HG03460 (cell line): Measurements from ENCODE around the gene SNAPC4.
"Not testable (repeated sequence)": the region's sequence is repeated elsewhere in the genome, so short reads cannot be mapped to it uniquely, and the experiment has no call there.

Source experiments
- ATAC-seq: cut with Tn5 transposase; IDR thresholded peaks from one replicate; pipeline ENCODE4 v1.9.1; 2021; ENCODE audit not compliant: unreplicated experiment

The SNAPC4 gene

DNA sequence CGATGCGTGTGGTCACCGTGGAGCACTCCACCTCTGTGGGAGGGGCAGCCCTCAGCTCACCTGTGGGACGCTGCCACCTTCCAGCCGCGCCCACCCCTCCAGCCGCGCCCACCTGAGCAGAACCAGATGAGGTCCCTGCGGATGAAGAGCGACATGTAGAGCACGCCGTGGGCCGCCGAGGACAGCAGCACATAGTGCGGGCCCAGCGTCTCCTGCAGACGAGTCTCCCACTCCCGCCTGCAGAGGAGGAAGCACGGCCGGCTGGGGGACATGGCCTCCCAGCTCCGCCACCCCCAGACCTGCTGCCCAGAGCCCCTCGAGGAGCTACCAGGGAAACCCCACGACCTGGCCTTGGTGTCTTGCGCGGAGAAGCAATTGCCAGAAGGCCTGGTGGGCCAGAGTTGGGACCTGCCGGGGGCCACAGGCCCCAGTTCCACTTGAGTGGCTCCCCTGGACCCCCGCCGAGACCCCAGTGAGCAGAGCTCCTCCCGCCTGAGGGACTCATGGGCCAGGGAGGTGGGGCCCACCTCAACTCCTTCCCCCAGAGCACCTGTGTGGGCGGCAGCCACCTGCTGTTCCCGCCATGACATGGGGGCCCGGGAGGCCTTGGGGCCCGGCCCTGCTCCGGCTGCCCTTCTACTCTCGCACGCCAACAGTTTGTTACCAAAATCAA lies 33.2 kb upstream of the SNAPC4 start:
- ATAC-seq = no peak

DNA sequence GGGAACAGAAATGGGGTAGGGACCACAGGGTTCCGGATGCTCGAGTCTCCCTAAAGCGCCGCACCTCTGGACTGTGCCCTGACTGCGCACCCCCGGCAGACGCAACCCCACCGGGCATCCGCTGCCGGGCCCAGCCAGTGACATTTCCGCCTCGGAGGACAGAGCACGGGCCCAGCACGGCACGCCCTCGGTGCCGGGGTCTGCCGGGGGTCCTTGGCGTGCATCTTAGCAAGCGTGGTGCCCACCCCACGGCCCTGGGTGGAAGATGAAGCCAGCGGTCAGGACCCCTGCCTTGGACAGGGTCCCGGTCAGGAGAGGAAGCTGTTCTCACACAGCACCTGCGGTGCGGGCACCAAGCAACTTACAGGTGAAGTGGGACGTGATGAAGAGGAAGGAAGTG lies 32.6 kb upstream of the SNAPC4 start:
- ATAC-seq = no peak

DNA sequence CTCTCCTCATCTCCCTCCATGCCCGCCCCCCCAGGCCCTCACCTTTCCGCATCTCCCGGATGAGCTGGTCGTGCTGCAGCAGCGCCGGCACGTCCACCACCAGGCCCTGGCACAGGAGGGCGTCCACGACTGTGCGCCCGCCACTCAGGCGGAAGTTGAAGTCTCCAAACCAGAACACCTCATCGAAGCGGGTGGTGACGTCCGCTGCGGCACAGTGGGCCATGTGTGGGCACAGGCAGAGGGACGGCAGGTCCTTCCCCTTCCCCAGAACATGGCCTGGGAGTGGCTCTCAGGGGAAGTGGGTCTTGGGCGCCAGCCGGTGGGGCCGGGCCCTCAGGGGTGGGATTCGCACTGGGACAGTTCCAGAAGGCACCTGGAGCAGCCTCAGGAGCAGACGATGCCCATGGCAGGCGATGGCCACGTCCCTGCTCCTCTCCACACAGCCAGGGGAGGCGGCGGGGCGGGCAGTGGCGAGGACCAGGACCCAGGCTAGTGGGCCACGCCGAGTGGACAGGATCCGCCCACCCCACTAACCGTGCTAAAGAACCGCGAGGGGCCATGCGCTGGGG lies 31.9 kb upstream of the SNAPC4 start:
- ATAC-seq = no peak

DNA sequence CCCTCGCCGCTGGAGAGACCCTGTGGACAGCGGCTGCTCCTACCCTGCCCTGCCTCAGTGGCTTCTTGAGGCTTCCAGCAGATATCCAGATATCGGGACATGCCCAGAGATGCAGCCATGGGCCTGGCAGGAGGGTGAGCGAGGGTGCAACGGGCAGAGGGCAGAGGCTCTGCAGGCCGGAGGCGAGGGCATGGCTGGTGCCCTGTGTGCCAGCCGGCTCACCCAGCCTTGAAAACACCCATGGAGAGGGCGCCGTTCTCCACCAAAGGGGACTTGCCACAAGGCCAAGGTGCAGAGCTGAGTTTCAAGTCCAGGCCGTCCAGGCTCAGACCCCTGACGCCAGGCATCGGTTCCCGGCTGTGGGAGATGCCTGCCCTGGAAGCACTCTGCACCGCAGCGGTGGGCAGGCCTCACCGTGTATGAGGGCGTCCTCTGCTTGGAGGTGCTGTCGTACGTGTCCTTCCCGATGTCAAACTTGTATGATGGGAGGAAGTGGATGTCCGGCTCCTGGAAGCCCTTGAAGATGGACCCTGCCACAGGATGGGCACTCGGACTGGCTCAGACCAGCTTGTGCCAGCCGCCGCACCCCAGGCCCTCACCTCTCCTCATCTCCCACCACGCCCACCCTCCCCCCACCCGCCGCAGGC lies 30.7 kb upstream of the SNAPC4 start:
- no peak for ATAC-seq

DNA sequence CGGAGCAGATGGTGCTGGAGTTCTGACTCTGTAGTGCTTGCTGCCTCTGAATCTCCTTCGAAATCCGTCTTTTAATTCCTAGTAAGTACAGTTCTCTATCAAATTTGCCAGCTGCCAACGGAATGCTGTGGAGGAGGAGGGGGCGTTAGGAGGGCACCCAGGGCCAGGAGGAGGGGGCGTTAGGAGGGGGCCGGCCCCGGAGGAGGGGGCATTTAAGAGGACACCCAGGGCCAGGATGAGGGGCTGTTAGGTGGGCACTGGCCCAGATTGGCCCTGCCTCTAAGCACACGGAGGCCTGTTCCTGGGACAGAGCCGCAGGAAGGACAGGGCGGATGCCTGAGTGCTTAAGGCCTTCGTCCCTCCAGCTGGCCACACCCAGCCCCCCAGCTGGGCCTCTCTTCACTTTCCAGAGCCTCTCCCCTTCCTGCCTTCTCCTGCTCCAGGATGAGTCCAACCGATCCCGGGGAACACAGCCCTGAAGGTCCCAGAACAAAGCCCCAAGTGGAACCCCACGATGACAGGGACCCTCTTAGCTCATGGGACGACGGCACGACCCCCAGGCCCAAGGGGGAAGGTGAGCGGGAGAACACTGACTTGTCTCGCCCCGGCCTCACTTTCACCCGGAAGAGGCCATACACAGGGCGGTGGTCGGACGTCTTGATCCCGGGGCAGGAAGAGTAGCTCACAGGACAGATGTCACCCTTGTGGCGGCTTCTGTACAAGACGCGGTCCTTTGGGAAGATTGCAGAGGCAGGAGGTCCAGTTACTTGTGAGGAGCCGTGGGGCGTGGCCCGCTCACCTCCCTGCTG lies 29.9 kb upstream of the SNAPC4 start:
- no peak for ATAC-seq

DNA sequence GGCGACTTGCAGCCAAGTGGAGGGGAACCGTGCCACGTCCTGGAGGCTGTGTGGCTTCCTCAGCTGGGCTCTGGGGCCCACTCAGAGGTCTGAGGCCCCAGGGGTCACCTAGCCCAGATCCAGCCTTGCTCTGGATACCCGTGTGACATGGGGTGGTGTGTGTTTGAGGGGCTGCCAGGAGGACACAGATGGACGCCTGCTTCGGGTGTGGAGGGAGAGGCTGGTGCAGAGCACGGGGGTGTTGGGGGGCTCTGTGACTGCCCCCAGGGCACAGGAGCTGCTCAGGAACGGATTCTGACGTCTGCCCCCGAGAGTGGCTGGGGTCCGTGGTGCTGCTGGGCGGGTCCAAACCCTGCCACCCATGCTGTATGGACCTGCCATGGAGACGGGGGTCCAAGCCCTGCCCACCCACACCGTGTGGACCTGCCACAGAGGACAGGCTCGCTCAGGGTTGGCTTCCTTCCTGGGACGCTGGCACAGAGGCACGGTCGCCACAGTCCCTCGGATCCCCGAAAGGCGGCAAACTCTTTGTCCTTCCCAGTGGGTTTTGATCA lies 29.2 kb upstream of the SNAPC4 start:
- ATAC-seq = no peak

DNA sequence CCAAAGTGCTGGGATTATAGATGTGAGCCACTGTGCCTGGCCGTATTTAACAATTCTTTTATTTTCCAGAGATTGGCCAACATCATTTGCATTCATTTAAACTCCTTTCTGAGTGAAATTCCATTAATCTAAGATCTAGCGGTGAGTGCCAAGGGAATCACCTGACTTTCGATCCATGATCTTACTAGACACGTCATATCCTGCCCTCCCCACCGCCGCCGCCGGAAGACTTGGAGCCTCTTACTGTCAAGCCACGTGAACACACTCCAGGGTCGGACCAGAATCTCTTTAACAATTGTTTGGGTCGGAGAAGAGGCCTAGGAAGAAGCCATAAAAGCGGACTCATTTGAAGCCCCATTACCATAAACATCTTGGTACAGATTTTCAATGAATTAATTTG lies 26.8 kb upstream of the SNAPC4 start:
- no peak for ATAC-seq

DNA sequence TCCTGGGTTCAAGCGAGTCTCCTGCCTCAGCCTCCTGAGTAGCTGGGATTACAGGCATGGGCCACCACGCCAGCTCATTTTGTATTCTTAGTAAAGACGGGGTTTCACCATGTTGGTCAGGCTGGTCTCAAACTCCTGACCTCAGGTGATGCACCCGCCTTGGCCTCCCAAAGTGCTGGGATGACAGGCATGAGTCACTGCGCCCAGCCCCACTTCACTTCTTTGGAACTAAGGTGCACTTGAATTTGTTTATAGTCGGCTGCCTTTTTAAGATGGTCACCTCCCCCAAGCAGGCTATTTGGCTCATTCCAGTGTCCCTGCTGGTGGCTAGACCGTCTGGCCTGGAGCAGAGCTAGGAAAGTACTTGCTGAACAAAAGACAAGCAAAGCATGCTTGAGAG lies 25.4 kb upstream of the SNAPC4 start:
- not testable (repeated sequence) for ATAC-seq

DNA sequence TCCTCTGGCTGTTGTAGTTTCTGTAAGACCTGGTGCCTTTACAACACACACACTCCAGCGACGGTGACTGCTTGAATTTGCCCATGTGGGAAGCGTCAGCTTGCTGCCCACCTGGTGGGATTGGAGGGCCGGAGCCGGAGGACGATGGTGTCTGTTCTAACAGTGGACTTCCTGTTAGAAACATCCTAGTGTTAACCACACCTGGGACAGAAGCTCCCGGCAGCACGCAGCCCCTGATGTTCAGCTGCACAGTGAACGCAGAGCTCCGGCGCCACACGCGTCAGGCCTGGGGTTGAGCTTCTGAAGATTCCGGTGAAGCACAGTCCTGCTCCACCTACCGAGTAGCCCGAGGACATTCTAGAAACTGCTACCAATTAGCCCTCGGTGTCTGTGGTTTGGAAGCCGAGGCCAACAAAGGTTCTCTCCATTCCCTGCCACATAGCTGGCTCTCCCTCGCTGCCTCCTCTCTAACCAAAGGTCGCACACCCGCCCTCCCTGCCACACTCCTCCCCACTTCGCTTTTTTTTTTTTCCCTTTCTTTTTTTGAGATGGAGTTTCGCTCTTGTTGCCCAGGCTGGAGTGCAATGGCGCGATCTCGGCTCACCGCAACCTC lies 24.9 kb upstream of the SNAPC4 start:
- ATAC-seq = no peak

DNA sequence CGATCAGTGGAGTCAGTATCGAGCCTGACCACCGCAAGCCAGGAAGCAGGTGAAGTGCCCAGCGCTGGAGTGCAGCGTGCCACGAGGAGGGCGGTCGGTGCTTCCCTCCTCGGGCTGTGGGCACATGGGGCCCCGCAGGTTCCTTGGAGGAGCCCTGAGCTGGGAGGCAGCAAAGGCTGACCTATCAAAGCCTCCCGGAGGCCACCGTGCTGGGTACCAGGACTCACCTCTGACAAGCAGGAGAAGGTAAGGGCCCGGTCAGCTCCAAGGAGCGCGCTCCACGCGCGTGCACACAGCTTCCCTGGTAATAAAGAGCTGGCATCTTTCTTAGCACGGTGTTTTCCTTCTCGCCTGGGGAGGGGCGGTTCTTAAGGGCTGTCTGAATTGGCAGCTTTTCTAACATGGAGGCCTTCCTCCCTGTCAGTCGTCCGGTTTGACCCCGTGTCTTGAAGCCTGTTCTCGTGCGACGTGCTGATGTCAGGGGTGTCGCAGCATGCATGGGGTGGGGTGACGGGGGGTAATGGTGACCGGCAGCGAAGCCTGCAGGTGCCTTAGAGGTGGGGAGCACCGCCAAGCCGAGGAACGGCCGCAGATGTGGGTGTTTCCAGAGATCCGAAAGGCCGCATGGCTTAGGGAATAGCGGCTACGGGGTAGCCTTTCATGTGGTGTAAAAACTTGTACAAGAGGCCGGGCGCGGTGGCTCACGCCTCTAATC lies 23.6 kb upstream of the SNAPC4 start:
- no peak for ATAC-seq

DNA sequence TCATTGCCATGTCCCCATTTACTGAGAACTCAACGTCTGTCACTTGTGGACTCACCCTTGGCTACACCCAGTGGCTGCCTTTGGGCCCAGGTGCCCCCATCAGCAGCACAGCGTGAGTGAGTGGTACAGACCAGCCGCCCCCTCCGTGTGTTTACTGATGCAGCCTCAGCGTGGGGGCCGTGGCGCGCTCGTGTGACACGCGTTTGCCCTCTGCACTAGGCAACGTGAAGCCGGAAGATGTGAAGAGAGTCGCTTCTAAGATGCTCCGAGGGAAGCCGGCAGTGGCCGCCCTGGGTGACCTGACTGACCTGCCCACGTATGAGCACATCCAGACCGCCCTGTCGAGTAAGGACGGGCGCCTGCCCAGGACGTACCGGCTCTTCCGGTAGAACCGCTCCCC lies 22.9 kb upstream of the SNAPC4 start:
- ATAC-seq = no peak

DNA sequence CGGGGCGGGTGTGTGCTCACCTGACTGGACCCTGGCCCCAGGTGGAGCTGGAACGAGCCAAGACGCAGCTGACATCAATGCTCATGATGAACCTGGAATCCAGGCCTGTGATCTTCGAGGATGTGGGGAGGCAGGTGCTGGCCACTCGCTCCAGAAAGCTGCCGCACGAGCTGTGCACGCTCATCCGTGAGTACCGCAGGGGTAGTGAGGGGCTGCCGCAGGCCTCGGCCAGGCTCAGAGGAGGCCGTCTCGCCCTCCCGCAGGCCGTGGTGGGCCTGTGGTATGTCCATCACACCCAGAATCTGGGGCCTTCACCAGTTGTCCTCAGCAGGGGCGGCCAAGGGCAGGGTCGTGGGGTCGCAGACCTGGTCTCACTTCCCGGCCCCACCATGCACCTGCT lies 21.8 kb upstream of the SNAPC4 start:
- no peak for ATAC-seq

DNA sequence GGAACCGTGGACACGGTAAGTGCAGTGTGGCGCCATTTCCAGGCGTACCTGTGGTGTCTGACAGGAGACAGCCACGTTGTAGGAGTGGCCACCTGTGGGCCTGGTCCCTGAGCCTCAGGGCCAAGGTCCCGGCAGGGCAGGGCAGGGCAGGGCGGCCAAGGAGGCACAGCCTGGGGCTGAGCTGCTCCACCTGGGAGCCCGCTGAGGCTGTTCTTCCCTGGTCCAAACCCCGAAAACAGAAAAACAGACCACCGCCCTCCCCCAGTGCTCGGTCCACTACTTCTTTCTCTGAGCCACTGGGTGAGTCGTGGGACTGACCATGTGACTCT lies 19.1 kb upstream of the SNAPC4 start:
- ATAC-seq = no peak

DNA sequence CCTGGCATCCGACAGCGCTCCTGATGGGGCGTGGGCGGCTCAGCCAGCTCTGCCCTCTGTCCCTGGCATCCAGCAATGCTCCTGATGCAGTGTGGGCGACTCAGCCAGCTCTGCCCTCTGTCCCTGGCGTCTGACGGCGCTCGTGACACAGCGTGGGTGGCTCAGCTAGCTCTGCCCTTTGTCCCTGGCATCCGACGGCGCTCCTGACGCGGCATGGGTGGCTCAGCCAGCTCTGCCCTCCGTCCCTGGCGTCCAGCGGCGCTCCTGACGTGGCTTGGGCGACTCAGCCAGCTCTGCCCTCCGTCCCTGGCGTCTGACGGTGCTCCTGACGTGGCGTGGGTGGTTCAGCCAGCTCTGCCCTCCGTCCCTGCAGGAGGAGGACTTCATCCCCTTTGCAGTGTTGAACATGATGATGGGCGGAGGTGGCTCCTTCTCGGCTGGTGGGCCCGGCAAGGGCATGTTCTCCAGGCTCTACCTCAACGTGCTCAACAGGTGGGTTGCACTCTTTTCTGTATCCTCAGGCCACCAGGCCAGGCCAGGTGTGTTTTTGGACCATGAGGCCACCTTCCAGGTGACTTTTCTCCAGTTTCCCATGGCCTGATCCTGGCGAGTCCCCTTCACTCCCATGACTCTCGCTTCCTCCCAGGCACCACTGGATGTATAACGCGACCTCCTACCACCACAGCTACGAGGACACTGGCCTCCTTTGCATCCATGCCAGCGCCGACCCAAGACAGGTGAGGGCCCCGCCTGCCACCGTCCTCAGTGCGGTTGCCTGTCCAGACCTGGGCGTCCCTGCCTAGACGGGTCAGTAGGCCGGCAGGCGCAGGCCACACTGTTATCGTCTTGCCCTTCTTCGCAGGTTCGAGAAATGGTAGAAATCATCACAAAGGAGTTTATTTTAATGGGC lies 18.5 kb upstream of the SNAPC4 start:
- no peak for ATAC-seq

DNA sequence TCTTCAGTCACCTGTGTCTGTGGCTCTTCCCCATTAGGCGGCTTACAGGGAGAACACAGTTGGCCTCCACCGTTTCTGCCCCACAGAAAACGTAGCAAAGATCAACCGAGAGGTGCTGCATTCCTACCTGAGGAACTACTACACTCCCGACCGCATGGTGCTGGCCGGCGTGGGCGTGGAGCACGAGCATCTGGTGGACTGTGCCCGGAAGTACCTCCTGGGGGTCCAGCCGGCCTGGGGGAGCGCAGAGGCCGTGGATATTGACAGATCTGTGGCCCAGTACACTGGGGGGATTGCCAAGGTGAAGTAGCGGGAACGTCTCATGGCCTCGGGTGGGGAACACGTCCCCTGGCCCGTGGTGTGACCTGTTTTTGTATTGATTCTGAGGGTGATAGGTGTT lies 16.9 kb upstream of the SNAPC4 start:
- no peak for ATAC-seq

DNA sequence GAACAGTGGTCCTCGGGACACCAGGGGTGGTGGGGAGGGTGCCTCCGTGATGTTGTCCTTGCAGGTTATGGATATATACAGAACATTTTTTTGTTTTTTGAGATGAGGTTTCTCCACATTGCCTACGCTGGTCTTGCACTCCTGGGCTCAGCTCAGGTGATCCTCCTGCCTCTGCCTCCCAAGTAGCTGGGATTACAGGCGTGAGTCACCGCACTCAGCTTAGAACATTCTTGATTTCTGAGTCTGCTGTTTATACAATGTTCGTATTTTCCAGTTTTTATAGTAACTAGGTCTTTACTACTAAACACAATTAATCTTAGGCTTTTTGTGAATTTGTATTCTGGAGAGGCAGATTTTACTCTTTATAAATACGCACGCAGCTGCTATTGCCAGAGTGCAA lies 16.5 kb upstream of the SNAPC4 start:
- ATAC-seq = no peak

DNA sequence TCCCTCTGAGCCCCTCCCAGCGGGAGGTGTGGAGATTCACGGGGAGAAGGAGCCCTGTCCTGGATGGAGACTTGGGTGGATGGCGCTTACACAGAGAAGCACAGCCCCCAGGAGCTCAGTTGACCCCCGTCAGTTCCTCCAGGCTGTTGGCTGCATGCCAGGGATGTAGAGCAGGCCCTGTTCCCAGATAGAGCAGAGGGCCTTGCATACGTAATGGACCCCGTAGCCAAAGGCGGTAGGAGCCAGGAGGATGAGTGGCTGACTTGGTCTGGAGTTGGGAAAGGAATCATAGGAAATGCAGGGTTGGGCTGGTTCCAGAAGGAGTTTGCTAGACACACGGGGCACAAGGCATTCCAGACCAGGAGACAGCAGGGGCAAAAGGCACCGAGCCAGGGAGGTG lies 13.0 kb upstream of the SNAPC4 start:
- no peak for ATAC-seq

DNA sequence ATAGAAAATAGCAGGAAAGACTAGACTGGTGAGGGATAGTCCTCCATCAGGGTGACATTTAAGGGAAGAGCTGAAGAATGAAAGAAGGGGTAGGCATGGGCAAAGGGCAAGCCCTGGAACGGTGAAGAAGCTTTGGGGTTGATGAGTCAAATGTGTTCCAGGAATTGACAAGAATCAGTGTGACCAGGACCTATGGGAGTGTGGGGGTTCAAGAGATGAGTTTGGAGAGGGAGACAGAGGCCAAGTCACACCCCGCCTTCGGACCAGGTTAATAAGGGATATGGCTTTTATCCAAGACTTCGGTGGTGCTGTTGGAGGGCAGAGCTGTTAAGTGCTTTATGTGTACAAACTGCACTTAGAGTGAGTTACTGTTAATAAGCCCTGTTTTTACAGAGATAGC lies 11.4 kb upstream of the SNAPC4 start:
- no peak for ATAC-seq

DNA sequence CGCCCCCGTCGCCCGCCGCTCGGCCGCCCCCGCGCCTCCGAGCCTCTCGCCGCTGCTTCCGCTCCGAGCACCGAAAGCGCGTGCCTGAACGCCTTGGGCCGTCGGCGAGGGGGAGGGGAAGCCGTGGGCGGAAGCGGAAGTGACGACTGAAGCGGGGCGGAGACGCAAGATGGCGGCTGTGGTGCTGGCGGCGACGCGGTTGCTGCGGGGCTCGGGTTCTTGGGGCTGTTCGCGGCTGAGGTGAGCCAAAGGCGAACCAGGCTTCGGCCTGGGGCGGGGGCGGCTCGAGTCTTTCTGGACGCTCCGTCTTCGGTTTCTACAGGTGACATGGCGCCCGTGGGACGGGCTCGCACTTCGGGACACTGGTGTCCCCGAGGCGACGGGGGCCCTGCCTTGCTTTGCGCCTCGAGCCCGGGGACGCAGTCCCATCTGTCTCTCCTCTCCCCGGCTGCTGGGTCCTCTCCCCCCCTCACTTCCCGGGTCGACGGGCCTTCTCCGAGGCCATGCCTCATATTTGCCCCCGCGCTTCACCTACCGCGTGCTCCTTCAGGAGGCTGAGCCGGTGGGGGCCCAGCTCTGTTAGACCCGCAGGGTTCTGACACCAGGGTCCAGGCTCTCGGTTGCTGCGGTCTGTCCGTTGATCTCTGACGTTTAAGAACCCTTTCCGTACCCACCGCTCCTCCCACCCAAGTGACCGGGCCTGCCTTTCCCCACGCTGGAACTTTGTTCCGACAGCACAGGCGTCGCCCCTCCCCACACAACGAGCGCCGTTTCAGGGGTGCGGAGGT lies 10.7 kb upstream of the SNAPC4 start, which contains the start of the genes ENTR1 and PMPCA:
ENTR1 (minus strand) TSS at position 115 of the 788 bp plus-strand sequence. CDS start 217 bp downstream, outside the sequence.
PMPCA (plus strand) TSS at position 159 of the 788 bp plus-strand sequence; CDS start at position 170, 11 bp downstream.
- ATAC-seq = peak; percentile 79
